Calu3 (cell line): ENCODE measurements around the gene SLC37A2. TPM values are rescaled to one million over a fixed set of nuclear protein-coding genes. Genes with fewer than 3 reads are reported as not detected.
A peak's percentile ranks its signal among the peaks of the same experiment; 100 is the strongest.
"Not testable (repeated sequence)": the region's sequence is repeated elsewhere in the genome, so short reads cannot be mapped to it uniquely, and the experiment has no call there.

Source experiments
- BruUV-seq: library from RNA; stranded (reverse); fragments of 400-500 nt; replicated peaks from 2 replicates; lab custom pipeline; 2021; lab: Mats Ljungman, UMichigan
- CTCF ChIA-PET: fragments of 300-600 bp; sonication (Branson Sonifier 250); formaldehyde crosslinking; loops from one replicate; lab custom pipeline; 2022; ENCODE audit warnings: antibody characterized with exemption; lab: Charles Lee
- DNase-seq: peaks from one replicate; pipeline ENCODE4 v3.0.0; 2022
- H3K27ac Mint-ChIP-seq: one replicate; pipeline ENCODE4 v1.8.0; 2022; ENCODE audit warnings: mixed read lengths; ENCODE audit not compliant: unreplicated experiment
- H3K27me3 Mint-ChIP-seq: one replicate; pipeline ENCODE4 v1.8.0; 2022; ENCODE audit warnings: mixed read lengths; ENCODE audit not compliant: unreplicated experiment
- H3K36me3 Mint-ChIP-seq: one replicate; pipeline ENCODE4 v1.8.0; 2022; ENCODE audit warnings: mild to moderate bottlenecking, moderate library complexity, mixed read lengths; ENCODE audit not compliant: insufficient read depth, unreplicated experiment
- H3K4me1 Mint-ChIP-seq: one replicate; pipeline ENCODE4 v1.8.0; 2022; ENCODE audit warnings: mild to moderate bottlenecking, low read depth, mixed read lengths; ENCODE audit not compliant: unreplicated experiment
- H3K4me3 Mint-ChIP-seq: one replicate; pipeline ENCODE4 v1.8.0; 2022; ENCODE audit warnings: mild to moderate bottlenecking, low read depth, moderate library complexity, mixed read lengths; ENCODE audit not compliant: unreplicated experiment
- H3K9me3 Mint-ChIP-seq: one replicate; pipeline ENCODE4 v1.8.0; 2022; ENCODE audit warnings: low read depth, mixed read lengths; ENCODE audit not compliant: unreplicated experiment
- intact Hi-C: fragments of 100-400 bp; cut with micrococcal nuclease; formaldehyde crosslinking; loops from one replicate; pipeline ENCODE4 v1.10.0; 2022; ENCODE audit not compliant: unreplicated experiment
- total RNA-seq: library from RNA; stranded (reverse); gene quantifications from 2 replicates; pipeline ENCODE4 v1.2.3, GENCODE V29; 2022
- TF ChIP-seq, protein P1 (sequence below): fragments of 200-600 bp; IDR thresholded peaks from one replicate; pipeline ENCODE4 v1.8.0; 2022; ENCODE audit warnings: antibody characterized with exemption; ENCODE audit not compliant: unreplicated experiment

The SLC37A2 gene
- total RNA-seq, 1 experiment from 2014 or later: 2.5 TPM

DNA sequence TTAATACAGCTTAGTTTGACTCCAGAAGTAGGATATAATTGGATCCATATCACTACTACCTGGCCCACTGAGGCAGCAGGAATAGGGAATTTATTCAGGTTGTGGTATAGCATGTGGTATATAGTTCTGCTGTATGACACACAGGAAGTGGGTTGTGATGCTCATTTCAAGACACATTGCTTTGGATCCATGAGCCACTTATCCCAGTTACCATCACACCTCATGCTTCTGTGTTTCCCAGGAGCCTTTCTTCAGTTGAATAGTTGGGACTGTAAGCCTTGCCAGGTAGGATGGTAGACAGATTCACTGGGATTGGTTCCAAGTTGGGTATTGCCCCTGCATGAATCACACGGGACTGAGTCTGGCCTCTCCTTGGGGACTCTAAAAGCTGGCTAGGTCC lies 9.9 kb upstream of the SLC37A2 start:
- no peak for DNase-seq
- Mint-ChIP-seq H3K27ac (no peak overlapping the region), H3K9me3 (no peaks in the 10 kb centered on the region), H3K4me1 (peaks cover 30% of the 10 kb centered on the region), H3K36me3 (no peaks in the 10 kb centered on the region), H3K27me3 (no peaks in the 10 kb centered on the region), H3K4me3 (no peak overlapping the region)
- TF ChIP-seq, protein P1, sequence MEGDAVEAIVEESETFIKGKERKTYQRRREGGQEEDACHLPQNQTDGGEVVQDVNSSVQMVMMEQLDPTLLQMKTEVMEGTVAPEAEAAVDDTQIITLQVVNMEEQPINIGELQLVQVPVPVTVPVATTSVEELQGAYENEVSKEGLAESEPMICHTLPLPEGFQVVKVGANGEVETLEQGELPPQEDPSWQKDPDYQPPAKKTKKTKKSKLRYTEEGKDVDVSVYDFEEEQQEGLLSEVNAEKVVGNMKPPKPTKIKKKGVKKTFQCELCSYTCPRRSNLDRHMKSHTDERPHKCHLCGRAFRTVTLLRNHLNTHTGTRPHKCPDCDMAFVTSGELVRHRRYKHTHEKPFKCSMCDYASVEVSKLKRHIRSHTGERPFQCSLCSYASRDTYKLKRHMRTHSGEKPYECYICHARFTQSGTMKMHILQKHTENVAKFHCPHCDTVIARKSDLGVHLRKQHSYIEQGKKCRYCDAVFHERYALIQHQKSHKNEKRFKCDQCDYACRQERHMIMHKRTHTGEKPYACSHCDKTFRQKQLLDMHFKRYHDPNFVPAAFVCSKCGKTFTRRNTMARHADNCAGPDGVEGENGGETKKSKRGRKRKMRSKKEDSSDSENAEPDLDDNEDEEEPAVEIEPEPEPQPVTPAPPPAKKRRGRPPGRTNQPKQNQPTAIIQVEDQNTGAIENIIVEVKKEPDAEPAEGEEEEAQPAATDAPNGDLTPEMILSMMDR: no peak
- BruUV-seq: no TSS peak
- CTCF ChIA-PET: no interaction called here
- intact Hi-C loops: no loop called here

DNA sequence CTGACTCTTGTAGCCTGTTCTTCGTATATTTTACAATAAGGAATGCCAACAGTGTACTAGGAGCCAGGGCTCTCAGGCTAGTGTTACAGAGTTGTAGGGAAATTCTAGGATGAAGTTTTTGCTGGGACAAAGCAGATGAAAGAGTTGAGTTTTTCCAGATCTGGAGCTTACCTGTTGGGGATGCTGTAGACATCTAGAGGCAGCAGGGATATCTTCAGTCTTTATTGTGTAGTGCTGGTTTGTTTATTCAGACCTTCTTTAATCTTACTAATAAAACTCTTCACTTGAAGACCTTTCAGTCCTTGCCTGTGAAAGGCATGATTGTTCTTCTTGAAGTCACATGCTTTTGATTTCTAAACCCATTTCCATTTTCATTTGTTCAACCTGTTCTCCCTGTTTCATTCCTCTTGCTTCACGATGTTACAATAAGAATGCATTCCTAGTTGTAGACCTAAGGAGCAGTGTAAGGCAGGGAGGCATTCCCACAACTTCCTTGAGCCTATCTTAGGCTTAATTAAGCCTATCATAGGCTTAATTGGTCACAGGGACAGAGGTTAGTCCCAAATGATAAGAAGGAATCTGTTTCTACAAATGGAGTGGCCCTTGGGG lies 7.9 kb upstream of the SLC37A2 start:
- TF ChIP-seq, protein P1: no peak
- H3K4me1 Mint-ChIP-seq: peaks cover 36% of the 10 kb centered on the region
- CTCF ChIA-PET: interaction anchor here (0.7 kb wide), 1 partner anchor 23 kb away, joined by 4 read pairs; no protein-coding TSS in a partner anchor
- no peak for DNase-seq
- no peak overlapping the region for H3K4me3 Mint-ChIP-seq
- H3K27ac Mint-ChIP-seq: peak overlapping the region; percentile 70
- no TSS peak for BruUV-seq
- H3K36me3 Mint-ChIP-seq: no peaks in the 10 kb centered on the region
- H3K27me3 Mint-ChIP-seq: no peaks in the 10 kb centered on the region
- intact Hi-C loops: loop anchor here (5.0 kb wide), 1 partner anchor 83 kb away; no protein-coding TSS in a partner anchor
- H3K9me3 Mint-ChIP-seq: no peaks in the 10 kb centered on the region

DNA sequence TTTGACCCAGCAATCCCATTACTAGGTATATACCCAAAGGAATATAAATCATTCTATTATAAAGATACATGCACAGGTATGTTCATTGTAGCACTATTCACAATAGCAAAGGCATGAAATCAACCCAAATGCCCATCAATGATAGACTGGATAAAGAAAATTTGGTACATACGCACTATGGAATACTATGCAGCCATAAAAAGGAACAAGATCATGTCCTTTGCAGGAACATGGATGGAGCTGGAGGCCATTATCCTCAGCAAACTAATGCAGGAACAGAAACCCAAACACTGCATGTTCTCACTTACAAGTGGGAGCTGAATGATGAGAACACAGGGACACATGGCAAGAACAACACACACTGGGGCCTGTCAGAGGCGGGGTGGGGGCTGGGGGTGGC lies 7.0 kb upstream of the SLC37A2 start:
- H3K27me3 Mint-ChIP-seq, BruUV-seq, CTCF ChIA-PET, H3K4me3 Mint-ChIP-seq, H3K36me3 Mint-ChIP-seq, H3K27ac Mint-ChIP-seq, H3K9me3 Mint-ChIP-seq, DNase-seq: not testable (repeated sequence)
- intact Hi-C loops: loop anchor here (5.0 kb wide), 1 partner anchor 84 kb away; no protein-coding TSS in a partner anchor
- H3K4me1 Mint-ChIP-seq: peaks cover 36% of the 10 kb centered on the region

DNA sequence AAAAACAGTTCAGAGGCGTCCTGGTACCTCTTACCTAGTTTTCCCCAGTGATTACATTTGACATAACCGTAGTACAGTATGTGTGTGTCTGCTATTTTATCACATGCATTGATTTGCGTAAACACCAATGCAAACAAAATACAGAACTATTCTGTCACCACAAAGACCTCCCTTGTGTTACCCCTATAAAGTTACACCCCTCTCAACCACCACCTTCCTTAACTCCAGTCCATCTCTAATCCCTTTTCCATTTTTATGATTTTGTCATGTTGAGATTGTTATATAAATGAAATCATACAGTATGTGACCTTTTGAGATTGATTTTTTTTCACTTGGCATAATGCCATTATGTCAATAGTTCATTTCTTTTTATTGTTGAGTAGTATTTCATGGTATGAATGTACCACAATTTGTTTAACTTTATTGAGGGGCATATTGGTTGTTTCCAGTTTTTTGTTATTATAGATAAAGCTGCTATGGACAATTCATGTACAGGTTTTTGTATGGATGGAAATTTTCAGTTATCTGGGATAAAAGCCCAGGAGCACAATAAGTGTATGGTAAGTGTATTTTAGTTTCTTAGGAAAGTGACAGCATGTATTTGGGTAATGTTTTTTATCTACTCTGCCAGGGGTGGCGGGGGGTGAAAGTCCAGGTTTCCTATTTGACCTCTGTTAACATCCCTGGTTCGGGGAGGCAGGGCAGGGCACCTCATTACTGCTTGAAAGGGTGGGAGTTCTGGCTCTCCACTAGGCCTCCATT lies 6.0 kb upstream of the SLC37A2 start:
- H3K27ac Mint-ChIP-seq: no peak overlapping the region
- no peak for DNase-seq
- intact Hi-C loops: loop anchor here (5.0 kb wide), 1 partner anchor 85 kb away; no protein-coding TSS in a partner anchor
- no peaks in the 10 kb centered on the region for H3K36me3 Mint-ChIP-seq
- H3K4me1 Mint-ChIP-seq: peaks cover 36% of the 10 kb centered on the region
- CTCF ChIA-PET: no interaction called here
- H3K9me3 Mint-ChIP-seq: no peaks in the 10 kb centered on the region
- H3K4me3 Mint-ChIP-seq: no peak overlapping the region
- no TSS peak for BruUV-seq
- TF ChIP-seq, protein P1: no peak
- no peaks in the 10 kb centered on the region for H3K27me3 Mint-ChIP-seq
